ENCODE measurements around the gene USP40. TPM values are rescaled to one million over a fixed set of nuclear protein-coding genes. Genes with fewer than 3 reads are reported as not detected.

The USP40 gene
- total RNA-seq, 3 donors from 2014 or later, result 29.2 to 53.4 (median 35.2) TPM

DNA sequence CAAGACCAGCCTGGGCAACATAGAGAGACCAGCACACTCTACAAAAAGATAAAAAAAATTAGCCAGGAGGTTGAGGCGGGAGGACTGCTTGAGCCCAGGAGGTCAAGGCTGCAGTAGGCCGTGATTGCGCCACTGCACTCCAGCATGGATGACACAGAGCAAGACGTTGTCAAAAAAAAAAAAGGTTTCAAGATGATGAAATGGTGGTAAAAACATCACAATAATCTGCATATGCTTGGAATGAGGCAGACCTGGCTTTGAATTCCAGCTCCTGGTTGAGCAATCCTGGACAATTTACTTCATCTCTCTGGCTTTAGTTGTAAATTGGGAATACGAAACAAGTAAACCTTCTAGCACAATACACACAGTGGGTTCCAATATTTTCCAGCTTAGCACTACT, 24.1 kb downstream of the USP40 start:
- peak in 1 of 3 donors; percentile 72 for TF ChIP-seq POLR2AphosphoS5 (IDR thresholded peaks at IDR 0.05)
- TF ChIP-seq, protein P1, sequence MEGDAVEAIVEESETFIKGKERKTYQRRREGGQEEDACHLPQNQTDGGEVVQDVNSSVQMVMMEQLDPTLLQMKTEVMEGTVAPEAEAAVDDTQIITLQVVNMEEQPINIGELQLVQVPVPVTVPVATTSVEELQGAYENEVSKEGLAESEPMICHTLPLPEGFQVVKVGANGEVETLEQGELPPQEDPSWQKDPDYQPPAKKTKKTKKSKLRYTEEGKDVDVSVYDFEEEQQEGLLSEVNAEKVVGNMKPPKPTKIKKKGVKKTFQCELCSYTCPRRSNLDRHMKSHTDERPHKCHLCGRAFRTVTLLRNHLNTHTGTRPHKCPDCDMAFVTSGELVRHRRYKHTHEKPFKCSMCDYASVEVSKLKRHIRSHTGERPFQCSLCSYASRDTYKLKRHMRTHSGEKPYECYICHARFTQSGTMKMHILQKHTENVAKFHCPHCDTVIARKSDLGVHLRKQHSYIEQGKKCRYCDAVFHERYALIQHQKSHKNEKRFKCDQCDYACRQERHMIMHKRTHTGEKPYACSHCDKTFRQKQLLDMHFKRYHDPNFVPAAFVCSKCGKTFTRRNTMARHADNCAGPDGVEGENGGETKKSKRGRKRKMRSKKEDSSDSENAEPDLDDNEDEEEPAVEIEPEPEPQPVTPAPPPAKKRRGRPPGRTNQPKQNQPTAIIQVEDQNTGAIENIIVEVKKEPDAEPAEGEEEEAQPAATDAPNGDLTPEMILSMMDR (IDR thresholded peaks at IDR 0.05), result no peak
- Histone ChIP-seq H3K4me3 (no peak overlapping the region), H3K27ac (no peak overlapping the region), H3K27me3 (no peaks in the 10 kb centered on the region), H3K36me3 (peaks cover 5% of the 10 kb centered on the region), H3K9me3 (no peaks in the 10 kb centered on the region), H3K4me1 (no peaks in the 10 kb centered on the region)
- intact Hi-C loops (cut with DNase I; ENCODE audit: low total_unique reads), result no loop called here
- no peak for DNase-seq (ENCODE audit: low spot score in 2 of 2)

DNA sequence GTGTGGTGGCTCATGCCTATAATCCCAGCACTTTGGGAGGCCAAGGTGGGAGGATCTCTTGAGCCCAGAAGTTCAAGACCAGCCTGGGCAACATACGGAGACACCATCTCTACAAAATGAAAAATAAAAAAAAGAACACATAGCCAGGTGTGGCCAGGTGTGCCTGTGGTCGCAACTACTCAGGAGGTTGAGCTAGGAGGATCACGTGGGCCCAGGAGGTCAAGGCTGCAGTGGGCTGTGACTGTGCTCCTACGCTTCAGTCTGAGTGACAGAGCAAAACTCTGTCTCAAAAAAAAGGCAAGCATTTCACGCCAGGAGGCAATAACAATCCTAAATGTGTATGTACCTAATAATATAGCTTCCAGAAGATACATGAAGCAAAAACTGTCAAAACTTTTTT, 27.8 kb downstream of the USP40 start:
- no peak for DNase-seq (ENCODE audit: low spot score in 2 of 2)
- intact Hi-C loops (cut with DNase I; ENCODE audit: low total_unique reads), result no loop called here
- H3K27me3 ChIP-seq, result no peaks in the 10 kb centered on the region
- no peak overlapping the region for H3K4me3 ChIP-seq
- no peaks in the 10 kb centered on the region for H3K9me3 ChIP-seq
- no peak overlapping the region for H3K27ac ChIP-seq
- TF ChIP-seq, protein P1 (IDR thresholded peaks at IDR 0.05), result no peak
- TF ChIP-seq POLR2A (IDR thresholded peaks at IDR 0.05), result no peak
- TF ChIP-seq POLR2AphosphoS5 (IDR thresholded peaks at IDR 0.05), result no peak
- H3K4me1 ChIP-seq, result no peaks in the 10 kb centered on the region
- H3K36me3 ChIP-seq, result peaks cover 5% of the 10 kb centered on the region

DNA sequence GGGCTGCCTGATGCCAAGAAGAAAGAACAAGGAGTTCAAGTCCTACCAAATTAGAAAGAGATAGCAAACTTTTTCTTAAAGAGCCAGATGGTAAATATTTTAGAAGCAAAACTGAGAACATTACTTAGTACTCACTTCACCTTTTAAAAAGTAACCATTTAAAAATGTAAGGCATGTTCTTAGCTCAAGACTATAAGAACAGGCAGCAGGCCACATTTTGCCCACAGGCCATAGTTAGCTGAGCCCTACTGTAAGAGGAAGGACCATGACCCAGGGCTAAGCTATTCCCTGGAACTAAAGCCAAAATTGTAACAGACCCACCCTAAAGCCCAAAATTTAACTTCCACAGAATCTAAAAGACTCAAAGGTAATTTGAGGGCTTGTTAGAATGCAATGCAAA, 31.3 kb downstream of the USP40 start:
- no peaks in the 10 kb centered on the region for H3K4me1 ChIP-seq
- intact Hi-C loops (cut with DNase I; ENCODE audit: low total_unique reads), result no loop called here
- no peak for TF ChIP-seq POLR2AphosphoS5 (IDR thresholded peaks at IDR 0.05)
- TF ChIP-seq POLR2A (IDR thresholded peaks at IDR 0.05), result no peak
- TF ChIP-seq, protein P1 (IDR thresholded peaks at IDR 0.05), result no peak

DNA sequence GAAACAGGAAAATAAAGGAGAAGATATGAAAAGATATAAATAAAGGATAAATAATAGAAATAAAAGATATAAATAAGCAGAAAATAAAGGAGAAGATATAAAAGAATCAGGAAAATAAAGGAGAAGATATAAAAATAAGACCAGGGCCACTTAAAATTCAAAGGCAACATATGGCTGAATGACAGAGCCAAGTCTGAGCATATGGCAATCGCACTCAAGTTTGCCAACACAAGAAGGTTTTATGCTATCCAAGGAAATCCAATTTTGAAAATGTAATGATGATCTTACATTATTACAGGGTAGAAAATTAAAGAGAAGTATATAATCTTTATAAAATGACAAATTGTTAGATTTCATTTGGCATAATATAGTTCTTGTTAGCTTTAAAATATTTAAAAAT, 33.6 kb downstream of the USP40 start:
- TF ChIP-seq, protein P1 (IDR thresholded peaks at IDR 0.05), result no peak
- TF ChIP-seq POLR2A (IDR thresholded peaks at IDR 0.05), result no peak
- TF ChIP-seq POLR2AphosphoS5 (IDR thresholded peaks at IDR 0.05), result no peak
- DNase-seq (ENCODE audit: low spot score in 2 of 2), result no peak
- intact Hi-C loops (cut with DNase I; ENCODE audit: low total_unique reads), result no loop called here
- Histone ChIP-seq H3K9me3 (no peaks in the 10 kb centered on the region), H3K4me3 (no peak overlapping the region), H3K27me3 (no peaks in the 10 kb centered on the region), H3K4me1 (no peaks in the 10 kb centered on the region), H3K36me3 (peaks cover 8% of the 10 kb centered on the region), H3K27ac (no peak overlapping the region)

More for the DNA sequence above, 31.3 kb downstream of the USP40 start:
- no peak for DNase-seq (ENCODE audit: low spot score in 2 of 2)
- Histone ChIP-seq H3K27me3 (no peaks in the 10 kb centered on the region), H3K4me3 (no peak overlapping the region), H3K36me3 (peaks cover 10% of the 10 kb centered on the region), H3K9me3 (no peaks in the 10 kb centered on the region), H3K27ac (no peak overlapping the region)

DNA sequence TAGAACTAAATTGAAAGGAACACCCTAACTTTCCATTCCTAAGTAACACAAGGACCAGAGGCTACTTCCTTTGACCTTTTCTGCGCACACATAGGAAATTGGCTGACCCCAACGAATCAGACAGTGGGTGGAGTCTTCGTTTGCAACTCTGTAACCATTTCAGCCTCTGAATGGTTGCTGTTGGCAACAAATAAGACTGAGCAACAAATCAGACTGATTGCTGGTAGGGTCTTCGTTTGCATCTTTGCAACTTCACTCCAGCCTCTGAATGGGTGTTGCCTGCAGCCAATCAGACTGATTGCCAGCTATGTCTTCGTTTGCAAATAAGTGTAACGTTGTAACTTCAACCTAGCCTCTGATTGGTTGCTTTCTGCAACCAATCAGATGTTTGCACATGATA, 34.6 kb downstream of the USP40 start:
- H3K36me3 ChIP-seq, result peaks cover 8% of the 10 kb centered on the region
- H3K9me3 ChIP-seq, result no peaks in the 10 kb centered on the region
- TF ChIP-seq, protein P1 (IDR thresholded peaks at IDR 0.05), result no peak
- TF ChIP-seq POLR2A (IDR thresholded peaks at IDR 0.05), result no peak
- no peak for TF ChIP-seq POLR2AphosphoS5 (IDR thresholded peaks at IDR 0.05)
- intact Hi-C loops (cut with DNase I; ENCODE audit: low total_unique reads), result no loop called here
- H3K4me3 ChIP-seq, result no peak overlapping the region
- no peak for DNase-seq (ENCODE audit: low spot score in 2 of 2)
- H3K27me3 ChIP-seq, result no peaks in the 10 kb centered on the region
- no peak overlapping the region for H3K27ac ChIP-seq
- H3K4me1 ChIP-seq, result no peaks in the 10 kb centered on the region
